ENCODE measurements around the gene PTPRM.

The PTPRM gene

DNA sequence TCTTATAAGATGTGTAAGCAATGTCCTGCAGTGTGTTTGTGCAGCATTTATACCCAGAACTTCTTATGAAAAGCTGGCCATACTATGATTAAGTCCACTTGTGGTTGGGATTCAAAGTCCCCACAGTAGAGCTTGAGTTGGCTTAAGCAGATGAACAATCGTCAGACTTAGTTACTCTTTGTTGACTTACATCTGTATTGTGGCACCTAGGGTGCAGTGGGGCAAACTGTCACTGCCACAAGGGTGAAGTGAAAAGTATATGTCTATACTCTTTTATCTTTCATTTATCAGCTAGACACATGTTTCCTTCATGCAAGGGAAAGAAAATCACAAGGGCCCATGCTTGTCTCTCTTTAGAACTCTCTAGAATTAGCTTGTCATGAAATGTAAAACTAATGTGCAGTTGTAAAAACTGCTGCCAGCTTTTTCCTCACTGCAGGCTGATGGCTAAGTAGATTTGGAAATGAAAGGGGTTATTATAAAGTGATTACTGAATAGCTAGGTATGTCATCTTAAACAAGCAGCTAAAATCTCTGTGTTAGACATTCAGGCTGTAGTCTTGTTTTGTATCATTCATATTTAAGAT is 474.5 kb downstream of the PTPRM start:
- Histone ChIP-seq H3K4me1 (ENCODE audit: control insufficient read depth, low read length) (no peaks in the 10 kb centered on the region), H3F3A (ENCODE audit: control insufficient read depth, insufficient read depth) (no peaks in the 10 kb centered on the region), H3K36me3 (ENCODE audit: control insufficient read depth, low read length) (no peaks in the 10 kb centered on the region), H3K79me2 (ENCODE audit: control insufficient read depth, low read length) (no peaks in the 10 kb centered on the region), H3K4me3 (ENCODE audit: low read length) (no peak overlapping the region), H3K4me2 (ENCODE audit: low read length) (no peak overlapping the region), H3K9me3 (ENCODE audit: control insufficient read depth, insufficient read depth, low read length) (no peaks in the 10 kb centered on the region), H3K27me3 (ENCODE audit: control insufficient read depth, low read length) (no peaks in the 10 kb centered on the region), H4K20me1 (ENCODE audit: control insufficient read depth, insufficient read depth, low read depth, low read length) (no peaks in the 10 kb centered on the region), H3K27ac (ENCODE audit: low read depth, low read length) (no peak overlapping the region), H3K9me2 (replicated peaks; ENCODE audit: control insufficient read depth, low read length) (no peaks in the 10 kb centered on the region)
- no peak for TF ChIP-seq CTCF (IDR thresholded peaks at IDR 0.05; ENCODE audit: low read depth, low read length, poor library complexity, severe bottlenecking)
- TF ChIP-seq EZH2phosphoT487 (IDR thresholded peaks at IDR 0.05; ENCODE audit: borderline replicate concordance, low read length), result no peak

GRCh38 chr18:8044004-8044403 is 476.9 kb downstream of the PTPRM start:
- Histone ChIP-seq H3K4me2 (ENCODE audit: low read length) (no peak overlapping the region), H3K9me2 (replicated peaks; ENCODE audit: control insufficient read depth, low read length) (no peaks in the 10 kb centered on the region), H4K20me1 (ENCODE audit: control insufficient read depth, insufficient read depth, low read depth, low read length) (no peaks in the 10 kb centered on the region), H3K9me3 (ENCODE audit: control insufficient read depth, insufficient read depth, low read length) (no peaks in the 10 kb centered on the region), H3K4me3 (ENCODE audit: low read length) (no peak overlapping the region), H3K36me3 (ENCODE audit: control insufficient read depth, low read length) (no peaks in the 10 kb centered on the region), H3F3A (ENCODE audit: control insufficient read depth, insufficient read depth) (no peaks in the 10 kb centered on the region), H3K27ac (ENCODE audit: low read depth, low read length) (no peak overlapping the region), H3K27me3 (ENCODE audit: control insufficient read depth, low read length) (no peaks in the 10 kb centered on the region), H3K4me1 (ENCODE audit: control insufficient read depth, low read length) (no peaks in the 10 kb centered on the region), H3K79me2 (ENCODE audit: control insufficient read depth, low read length) (no peaks in the 10 kb centered on the region)
- TF ChIP-seq CTCF (IDR thresholded peaks at IDR 0.05; ENCODE audit: low read depth, low read length, poor library complexity, severe bottlenecking) (no peak), EZH2phosphoT487 (IDR thresholded peaks at IDR 0.05; ENCODE audit: borderline replicate concordance, low read length) (no peak)

GRCh38 chr18:8045160-8045883 is 478.2 kb downstream of the PTPRM start:
- no peaks in the 10 kb centered on the region for H3K79me2 ChIP-seq (ENCODE audit: control insufficient read depth, low read length)
- no peaks in the 10 kb centered on the region for H3K36me3 ChIP-seq (ENCODE audit: control insufficient read depth, low read length)
- no peaks in the 10 kb centered on the region for H3K9me2 ChIP-seq (replicated peaks; ENCODE audit: control insufficient read depth, low read length)
- TF ChIP-seq EZH2phosphoT487 (IDR thresholded peaks at IDR 0.05; ENCODE audit: borderline replicate concordance, low read length) (no peak), CTCF (IDR thresholded peaks at IDR 0.05; ENCODE audit: low read depth, low read length, poor library complexity, severe bottlenecking) (no peak)
- H3K9me3 ChIP-seq (ENCODE audit: control insufficient read depth, insufficient read depth, low read length), result no peaks in the 10 kb centered on the region
- no peaks in the 10 kb centered on the region for H3F3A ChIP-seq (ENCODE audit: control insufficient read depth, insufficient read depth)
- no peaks in the 10 kb centered on the region for H3K27me3 ChIP-seq (ENCODE audit: control insufficient read depth, low read length)
- no peak overlapping the region for H3K4me2 ChIP-seq (ENCODE audit: low read length)
- no peak overlapping the region for H3K4me3 ChIP-seq (ENCODE audit: low read length)
- H3K27ac ChIP-seq (ENCODE audit: low read depth, low read length), result no peak overlapping the region
- H4K20me1 ChIP-seq (ENCODE audit: control insufficient read depth, insufficient read depth, low read depth, low read length), result no peaks in the 10 kb centered on the region
- no peaks in the 10 kb centered on the region for H3K4me1 ChIP-seq (ENCODE audit: control insufficient read depth, low read length)
